H4 (cell line): ENCODE measurements around the gene PRPF38B. TPM values are rescaled to one million over a fixed set of nuclear protein-coding genes. Genes with fewer than 3 reads are reported as not detected.
A peak's percentile ranks its signal among the peaks of the same experiment; 100 is the strongest.

ENCODE experiments used
- DNase-seq: peaks from one replicate; pipeline ENCODE4 v3.0.0-alpha.2; 2015; ENCODE audit warnings: low spot score
- total RNA-seq: library from RNA; depleted of rRNA; stranded (reverse); fragments of >200 nt; shearing (Covaris generic); gene quantifications from 2 replicates; pipeline ENCODE4 v1.2.3, GENCODE V29; 2014

The PRPF38B gene
- total RNA-seq, 1 experiment from 2014 or later, result 7.6 TPM

DNA sequence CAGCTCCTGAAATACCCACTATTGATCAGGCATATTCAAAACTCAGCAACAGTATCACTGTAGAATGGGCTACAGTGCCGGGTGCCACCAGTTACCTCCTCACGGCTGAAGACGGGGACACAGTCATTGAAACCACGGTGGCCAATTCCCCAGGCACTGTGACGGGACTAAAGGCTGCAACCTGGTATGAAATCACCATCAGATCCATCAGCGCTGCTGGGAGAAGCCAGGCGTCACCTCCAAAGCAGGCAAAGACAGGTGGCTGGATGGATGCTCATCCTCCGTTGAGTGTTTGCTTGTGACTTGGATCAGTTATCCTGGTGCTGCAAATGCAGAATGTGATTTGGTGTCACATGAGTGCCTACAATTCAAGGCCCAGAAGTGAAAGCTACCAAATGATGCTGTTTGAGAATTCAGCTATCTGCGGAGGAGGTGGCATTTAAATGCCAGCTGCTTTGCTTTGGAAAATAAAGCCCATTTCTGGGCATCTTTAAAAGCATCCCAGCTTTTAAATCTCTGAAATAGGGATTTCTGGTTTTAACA lies 25.7 kb downstream of the PRPF38B start:
- DNase-seq, result no peak

DNA sequence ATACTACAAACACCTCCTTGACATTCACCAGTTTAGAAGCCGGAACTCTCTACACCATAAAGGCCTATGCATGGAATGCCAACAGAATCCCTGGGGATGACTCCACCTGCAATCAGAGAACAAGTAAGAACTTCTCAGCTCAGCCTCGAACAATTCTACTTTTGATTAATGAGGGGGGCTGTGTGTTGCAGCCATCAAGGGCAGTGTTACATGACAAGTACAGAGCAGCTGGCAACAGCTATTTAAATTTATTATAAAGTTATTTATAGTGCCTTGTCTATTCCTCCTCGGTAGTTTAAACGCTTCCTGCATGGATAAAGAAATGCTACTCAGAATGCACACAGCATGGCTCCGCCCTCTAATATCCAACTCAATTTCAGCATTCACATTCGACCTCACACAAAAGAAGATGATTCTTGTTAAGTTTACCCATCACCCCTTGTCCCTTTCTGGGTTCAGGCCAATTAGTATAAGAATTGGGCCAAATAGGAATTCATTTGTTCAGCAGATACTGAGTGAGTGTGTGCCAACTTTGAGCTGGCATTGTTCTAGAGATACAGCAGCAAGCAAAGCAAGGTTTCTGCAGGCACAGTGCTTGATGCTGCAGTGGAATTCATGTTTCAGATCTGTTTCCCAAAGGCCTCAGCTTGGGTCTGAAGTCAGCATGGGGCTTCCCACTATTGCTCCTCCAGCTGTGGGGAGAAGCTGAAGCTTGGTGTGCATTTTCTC lies 27.0 kb downstream of the PRPF38B start:
- no peak for DNase-seq

DNA sequence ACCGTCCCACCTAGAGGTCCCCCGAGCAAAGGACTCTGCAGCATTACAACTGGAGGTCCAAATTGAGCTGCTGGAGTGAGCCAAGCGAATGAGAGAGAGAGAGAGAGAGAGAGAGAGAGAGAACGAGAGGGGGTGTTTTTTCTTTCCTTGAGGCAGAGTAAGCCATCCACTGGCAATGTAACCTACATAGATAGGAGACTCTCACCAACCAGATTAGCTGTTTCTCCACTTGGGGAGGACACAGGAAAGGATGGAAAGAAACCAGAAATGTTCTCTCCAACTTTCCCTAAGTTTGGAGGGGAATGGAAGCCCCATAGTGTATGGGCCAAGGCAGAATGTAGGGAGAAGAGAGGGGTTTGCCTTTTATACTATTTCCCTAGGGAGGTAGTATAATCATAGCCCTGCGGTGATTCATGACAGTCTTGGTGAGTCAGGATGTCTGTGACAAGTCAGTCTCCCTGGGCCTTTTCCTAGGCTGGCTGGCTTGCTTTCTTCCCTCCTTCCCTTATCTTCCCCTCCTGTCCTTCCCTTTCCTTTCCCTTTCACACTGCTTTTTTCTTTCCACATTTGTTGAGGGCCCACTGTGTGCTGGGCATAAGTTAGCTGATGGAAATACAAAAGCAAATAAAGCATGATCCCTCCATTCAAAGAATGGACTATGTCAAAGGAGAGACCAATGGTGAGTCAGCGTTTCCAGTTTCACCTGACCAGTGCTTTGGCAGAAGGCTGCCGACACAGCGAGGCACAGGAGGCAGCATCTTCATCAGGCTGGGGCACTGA lies 27.7 kb downstream of the PRPF38B start:
- peak; percentile 55 for DNase-seq

DNA sequence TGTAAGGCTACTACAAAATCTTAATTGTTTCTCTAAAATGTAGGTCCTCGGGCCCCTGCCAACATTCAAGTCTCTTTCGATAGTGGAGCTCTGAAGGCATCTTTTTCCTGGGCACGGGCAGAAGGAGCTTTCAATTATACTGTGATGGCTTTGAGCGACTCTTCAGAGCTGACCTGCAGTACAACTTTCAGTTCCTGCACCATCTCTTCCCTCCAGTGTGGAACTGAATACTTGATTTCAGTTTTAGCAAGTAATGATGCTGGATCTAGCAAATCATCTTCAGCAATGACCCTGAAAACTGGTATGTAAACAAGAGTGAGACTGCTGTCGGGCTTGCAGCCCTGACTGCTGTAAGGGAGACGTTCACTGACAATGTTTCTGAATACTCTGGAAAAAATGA lies 30.2 kb downstream of the PRPF38B start:
- no peak for DNase-seq

DNA sequence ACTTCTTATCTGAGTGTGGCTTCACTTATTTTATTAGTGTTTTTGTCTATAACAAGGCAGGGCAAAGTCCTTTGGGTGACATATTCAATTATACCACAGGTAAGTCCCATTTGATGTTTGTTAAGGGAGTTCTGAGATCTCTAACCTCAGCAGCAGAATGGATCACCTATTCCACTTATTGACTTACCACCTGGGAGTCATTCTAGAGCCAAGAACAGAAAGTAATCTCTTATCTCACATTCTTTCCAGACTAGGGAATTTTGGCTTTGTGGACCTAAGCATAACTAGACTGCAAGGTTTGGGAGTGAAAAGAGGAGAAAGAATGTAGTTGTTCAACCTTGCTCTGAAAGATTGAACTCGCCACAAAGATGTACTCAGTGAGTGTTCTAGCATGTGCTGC lies 33.8 kb downstream of the PRPF38B start:
- DNase-seq, result no peak

DNA sequence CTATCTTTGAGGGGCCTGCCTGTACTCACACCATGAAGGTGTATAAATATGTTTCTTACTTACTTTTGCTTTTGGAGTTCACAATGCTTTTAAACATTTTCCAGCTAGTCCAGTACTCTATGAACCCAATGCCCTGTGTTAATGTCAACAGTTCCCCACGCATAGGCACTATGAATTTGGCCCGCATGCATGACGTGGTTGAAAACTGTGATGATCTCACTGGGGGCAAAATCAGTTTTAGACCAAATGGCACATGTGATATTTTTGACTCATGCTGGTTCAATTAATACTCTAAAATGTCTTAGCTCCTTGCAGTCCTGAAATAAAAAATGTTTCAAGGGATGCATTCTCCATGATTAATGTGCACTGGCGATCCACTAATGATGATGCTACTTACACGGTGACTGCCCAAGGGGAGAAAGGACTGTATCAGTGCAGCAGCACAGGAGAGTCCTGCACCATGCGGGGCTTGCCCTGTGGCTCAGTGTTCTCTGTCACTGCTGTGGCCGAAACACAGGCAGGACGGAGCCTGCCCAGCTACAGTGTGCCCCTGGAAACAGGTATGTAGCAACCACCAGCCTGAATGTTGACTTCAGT lies 36.3 kb downstream of the PRPF38B start:
- no peak for DNase-seq

DNA sequence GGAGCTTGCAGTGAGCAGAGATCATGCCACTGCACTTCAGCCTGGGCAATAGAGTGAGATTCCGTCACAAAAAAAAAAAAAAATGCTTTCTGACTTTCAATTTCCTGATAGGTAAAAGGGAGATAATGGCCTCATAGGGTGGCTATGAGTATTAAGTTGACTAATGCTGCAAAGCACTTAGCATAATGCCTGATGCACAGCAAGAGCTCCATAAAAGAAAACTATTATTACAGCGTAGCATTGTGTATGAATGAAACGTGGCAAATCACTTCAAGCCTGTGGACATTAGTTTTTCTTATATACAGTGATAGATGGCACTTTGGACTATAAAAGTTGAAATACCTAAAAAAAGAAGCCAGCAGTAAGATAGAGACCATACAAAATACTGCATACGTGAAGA lies 37.4 kb downstream of the PRPF38B start:
- DNase-seq, result no peak

DNA sequence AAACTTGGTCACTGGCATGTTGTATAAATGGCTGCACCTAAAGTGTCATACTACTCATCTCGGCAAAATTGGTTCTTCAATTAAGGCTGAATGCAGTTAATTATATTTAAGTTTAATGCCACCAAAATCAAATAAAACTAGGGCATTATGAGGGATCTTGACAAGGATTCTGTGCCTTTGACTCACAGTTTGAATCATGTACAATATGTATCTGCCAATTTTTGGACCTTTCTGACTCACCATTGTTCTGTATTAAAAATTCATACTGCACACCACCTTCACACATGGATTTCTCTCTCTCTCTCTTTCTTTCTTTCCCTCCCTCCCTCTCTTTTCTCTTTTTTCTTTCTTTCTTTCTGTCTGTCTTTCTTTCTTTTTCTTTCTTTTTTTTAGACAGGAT lies 40.3 kb downstream of the PRPF38B start:
- DNase-seq, result no peak

DNA sequence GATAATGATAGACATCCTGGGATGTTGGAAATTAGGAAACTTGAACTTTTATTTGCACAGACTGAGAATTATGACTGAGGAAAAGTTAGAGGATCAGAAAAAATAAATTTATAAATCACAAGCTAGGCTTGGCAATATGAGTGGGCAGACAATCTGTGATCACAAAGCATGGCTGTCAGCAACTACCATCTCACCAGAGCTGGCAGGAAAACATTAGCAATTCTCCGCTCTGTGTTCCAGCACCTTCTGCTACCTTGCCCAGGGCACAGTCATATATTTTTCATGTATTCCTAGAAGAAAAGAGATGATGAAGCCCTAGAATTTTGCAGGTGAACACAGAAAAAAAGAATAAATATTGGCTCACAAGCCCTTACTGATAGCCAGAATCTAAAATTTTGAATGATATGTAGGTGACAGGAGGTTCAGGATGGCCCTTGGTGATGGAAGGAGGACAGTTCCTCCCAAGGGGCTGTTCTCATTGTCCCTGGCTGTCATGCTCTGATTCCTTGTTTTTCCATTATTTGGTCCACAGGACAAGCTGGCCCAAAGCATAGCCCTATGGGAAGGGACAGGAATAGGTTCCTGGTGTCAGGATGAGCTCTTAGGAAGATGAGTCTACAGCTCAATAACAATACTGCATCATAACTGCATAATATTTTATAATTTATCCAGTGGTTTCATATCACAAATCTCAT lies 42.2 kb downstream of the PRPF38B start:
- DNase-seq, result no peak

DNA sequence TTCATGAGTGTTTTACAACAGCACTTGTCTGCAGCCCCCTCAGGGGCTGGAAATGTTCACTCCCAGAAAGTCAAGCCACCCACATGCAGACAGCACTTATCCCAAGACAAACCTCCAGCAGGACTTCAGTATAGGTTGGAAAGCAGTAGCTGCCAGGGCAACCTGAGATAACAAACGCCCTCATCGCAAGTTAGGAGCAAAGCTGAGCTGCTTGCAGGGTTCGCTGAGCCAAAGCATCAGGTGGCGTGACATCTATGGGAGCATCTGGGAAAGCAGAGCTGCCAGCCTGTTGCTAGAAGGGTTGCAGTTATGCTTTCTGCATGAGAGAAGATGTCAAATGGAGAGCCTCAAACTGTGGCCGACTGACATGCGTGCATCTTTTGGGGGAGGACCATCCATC lies 50.1 kb downstream of the PRPF38B start:
- DNase-seq, result no peak

DNA sequence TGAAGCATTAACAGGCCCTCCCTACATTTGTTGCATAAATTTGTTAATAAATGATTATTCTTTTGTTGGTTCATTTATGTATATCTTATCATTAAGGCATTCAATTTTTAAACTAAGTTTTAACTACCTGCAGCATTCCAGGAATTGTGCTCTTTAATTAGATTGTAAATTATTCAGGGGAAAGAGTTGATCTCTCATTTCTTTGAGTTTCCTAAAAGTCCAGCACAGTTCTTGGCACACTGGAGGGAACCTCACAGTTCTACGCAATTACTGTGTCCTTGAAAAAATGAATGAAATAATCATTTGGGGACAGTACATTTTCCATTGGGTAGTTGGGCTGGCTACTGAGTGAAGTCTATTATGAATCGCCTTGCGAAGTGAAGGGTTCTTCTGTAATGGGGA lies 53.9 kb downstream of the PRPF38B start:
- no peak for DNase-seq

DNA sequence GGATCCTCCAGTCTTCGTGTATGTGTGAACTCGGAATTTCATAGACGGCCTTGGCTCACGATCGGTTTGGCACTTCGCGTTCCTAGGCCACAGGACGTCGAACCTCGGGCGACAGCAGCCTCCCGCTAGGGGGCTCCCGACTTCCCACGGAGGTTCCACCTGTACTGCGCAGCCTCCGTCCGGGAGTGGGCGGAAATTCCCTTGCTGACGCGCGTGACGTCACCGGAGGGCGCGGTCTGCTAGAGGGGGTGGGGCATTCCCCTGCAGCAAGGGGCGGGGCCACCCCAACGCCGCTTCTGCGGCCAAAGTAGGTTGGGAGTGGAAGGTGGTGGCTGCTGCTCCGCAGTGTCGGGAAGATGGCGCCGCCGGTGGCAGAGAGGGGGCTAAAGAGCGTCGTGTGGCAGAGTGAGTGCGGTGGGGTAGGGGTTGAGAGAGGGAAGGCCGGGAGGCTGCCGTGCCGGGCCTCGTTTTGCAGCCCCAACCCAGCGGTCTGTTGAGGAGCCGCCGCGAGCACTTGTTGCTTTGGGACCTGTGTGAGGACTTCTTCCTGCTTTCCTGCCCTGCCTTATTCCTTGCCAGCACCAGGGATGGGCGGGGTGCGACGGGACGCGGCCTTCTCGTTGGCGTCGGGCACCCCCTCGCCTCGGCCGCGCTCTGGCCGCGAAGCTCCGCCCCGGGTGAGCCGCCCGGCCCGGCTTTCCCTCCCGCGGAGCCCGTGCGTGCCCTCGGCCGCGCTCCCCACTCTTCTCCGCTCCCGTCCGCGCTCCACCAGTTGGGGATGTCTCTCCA lies 54.5 kb downstream of the PRPF38B start, which contains the start of gene STXBP3:
STXBP3 (plus strand) TSS at position 293 of the 789 bp plus-strand sequence; CDS start at position 357, 64 bp downstream.
- peak; percentile 94 for DNase-seq

DNA sequence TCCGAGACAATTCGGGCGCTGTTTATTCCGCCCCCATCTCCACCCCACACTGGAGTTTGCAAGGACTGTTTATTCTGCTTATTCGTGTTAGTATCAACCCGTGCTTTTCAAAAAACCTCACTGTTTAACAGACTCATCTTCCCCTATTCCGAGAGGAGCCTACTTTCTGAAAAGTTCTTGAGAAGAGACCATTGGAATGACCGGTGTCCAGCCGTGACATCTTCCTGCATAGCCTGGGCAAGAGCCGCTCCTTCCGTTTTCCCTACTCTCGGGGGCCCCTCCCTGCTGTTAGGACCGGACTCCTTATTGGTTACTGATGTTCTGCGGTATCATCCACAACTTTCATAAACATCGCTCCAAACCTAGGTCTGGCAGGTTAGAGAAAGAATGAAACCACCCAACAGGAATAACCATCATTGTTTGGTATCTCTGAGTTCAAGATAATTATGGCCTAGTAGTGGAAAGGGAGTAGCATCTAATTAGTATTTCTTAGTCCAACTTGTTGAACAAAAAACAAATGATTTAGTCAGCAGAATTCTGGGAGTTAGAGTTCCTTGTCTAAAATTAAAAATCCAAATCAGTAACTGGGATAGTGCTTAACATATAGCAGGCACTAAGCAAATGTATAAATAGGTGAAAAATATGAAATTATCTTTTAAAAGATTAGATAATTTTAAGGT lies 55.2 kb downstream of the PRPF38B start:
- peak; percentile 80 for DNase-seq

DNA sequence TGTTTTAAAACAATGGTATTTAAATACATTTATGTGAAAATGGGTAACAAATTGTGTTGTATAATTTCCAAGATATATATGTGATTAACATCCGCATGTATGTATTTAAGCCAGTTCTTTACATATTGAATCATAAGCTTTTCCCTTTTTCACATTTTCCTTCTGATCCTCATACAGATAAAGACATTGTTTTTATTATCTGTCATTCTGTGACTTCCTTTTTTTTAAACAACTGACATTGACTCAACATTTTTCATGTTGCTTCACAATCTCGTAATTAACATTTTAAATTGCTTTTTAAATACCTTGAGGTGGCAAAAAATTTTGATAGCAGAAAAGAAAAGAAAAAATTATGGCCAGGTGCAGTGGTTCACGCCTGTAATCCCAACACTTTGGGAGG lies 55.8 kb downstream of the PRPF38B start:
- DNase-seq, result no peak

DNA sequence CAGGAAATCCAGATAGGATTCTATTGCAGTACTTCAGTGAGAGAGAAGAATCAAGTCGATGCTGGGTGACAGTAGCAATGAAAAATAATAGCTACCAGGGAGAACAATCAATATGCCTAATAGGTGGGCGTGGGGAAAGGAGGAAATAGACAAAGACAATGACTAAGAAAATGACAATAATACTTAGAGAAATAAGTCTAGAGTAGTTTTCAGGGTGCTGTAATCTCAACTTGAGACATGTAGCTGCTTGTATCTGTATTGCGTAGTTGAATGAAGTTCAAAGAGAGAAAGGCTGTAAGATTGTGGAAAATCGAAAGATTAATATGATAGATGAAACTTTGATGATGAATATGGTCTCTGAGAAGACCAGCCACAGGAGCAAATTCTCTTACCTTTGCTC lies 57.0 kb downstream of the PRPF38B start:
- DNase-seq, result no peak

DNA sequence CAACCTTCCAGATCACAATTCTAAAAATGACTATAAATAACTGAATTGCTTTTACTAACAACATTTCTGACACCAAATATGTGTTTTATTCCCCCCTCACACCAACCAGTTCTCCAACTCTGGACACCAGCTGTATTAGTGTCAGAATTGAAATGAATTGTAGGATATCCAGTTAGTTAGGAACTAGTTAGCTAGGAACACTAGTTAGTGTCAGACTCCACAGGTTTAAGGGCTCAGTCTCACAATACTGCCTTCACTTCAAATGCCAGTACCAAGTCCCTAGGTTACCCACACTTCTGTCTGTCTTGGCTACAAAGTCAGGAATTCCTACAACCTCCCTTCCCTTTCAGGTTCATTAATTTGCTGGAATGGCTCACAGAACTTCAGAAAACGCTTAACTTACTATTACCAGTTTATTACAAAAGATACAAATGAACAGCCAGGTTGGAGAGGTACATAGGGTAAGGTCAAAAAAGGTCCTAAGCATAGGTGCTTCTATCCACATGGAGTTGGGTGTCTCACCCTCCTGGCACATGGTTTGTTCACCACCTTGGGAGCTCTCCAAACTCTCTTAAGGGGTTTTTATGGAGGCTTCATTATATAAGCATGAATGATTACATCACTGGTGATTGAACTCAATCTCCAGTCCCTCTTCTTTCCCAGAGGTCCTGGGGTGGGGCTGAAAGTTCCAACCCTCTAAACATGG lies 58.5 kb downstream of the PRPF38B start:
- DNase-seq, result no peak
